AG10803 (cell line): ENCODE results near the gene PAXX.

ENCODE experiments used
- DNase-seq: peaks from one replicate; pipeline ENCODE4 v3.0.0; 2010; ENCODE audit warnings: low read depth
- H3K4me3 ChIP-seq: 2 replicates; pipeline ENCODE4 v1.5.1; 2011; ENCODE audit warnings: mild to moderate bottlenecking, low read length, control low read depth
- TF ChIP-seq, protein P1 (sequence below): conservative IDR thresholded peaks from 2 replicates; pipeline ENCODE4 v1.5.1; 2011; ENCODE audit warnings: mild to moderate bottlenecking, low read length, control low read depth, inconsistent platforms

PAXX gene

GRCh38 chr9:137012694-137013570, 20.7 kb downstream of the PAXX start:
- H3K4me3 ChIP-seq = no peak overlapping the region
- TF ChIP-seq, protein P1, sequence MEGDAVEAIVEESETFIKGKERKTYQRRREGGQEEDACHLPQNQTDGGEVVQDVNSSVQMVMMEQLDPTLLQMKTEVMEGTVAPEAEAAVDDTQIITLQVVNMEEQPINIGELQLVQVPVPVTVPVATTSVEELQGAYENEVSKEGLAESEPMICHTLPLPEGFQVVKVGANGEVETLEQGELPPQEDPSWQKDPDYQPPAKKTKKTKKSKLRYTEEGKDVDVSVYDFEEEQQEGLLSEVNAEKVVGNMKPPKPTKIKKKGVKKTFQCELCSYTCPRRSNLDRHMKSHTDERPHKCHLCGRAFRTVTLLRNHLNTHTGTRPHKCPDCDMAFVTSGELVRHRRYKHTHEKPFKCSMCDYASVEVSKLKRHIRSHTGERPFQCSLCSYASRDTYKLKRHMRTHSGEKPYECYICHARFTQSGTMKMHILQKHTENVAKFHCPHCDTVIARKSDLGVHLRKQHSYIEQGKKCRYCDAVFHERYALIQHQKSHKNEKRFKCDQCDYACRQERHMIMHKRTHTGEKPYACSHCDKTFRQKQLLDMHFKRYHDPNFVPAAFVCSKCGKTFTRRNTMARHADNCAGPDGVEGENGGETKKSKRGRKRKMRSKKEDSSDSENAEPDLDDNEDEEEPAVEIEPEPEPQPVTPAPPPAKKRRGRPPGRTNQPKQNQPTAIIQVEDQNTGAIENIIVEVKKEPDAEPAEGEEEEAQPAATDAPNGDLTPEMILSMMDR = no peak
- DNase-seq = no peak

- DNase-seq = no peak
- no peak overlapping the region for H3K4me3 ChIP-seq
- TF ChIP-seq, protein P1 = no peak
These were observed 21.3 kb downstream of the PAXX start for GRCh38 chr9:137013571-137013940.

DNA sequence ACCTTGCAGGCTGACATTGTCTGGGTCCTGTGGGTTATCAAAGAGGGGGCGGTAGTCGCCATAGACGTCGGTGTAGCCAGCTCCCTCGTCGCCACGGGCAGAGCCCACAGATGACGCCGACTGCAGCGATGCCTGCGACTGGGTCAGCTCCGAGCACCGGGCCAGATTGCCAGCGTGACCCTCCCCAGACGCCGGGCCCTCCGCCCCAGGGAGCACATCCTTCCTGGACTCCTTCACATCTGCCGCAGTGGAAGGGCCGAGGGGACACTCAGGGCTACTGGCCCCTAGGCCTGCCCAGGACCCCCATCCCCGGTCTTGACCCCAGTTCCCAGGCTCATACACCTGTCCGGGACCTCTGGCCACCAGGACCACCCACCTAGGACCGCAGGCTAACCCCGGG, 21.9 kb downstream of the PAXX start:
- DNase-seq = no peak
- TF ChIP-seq, protein P1 = no peak
- no peak overlapping the region for H3K4me3 ChIP-seq

DNA sequence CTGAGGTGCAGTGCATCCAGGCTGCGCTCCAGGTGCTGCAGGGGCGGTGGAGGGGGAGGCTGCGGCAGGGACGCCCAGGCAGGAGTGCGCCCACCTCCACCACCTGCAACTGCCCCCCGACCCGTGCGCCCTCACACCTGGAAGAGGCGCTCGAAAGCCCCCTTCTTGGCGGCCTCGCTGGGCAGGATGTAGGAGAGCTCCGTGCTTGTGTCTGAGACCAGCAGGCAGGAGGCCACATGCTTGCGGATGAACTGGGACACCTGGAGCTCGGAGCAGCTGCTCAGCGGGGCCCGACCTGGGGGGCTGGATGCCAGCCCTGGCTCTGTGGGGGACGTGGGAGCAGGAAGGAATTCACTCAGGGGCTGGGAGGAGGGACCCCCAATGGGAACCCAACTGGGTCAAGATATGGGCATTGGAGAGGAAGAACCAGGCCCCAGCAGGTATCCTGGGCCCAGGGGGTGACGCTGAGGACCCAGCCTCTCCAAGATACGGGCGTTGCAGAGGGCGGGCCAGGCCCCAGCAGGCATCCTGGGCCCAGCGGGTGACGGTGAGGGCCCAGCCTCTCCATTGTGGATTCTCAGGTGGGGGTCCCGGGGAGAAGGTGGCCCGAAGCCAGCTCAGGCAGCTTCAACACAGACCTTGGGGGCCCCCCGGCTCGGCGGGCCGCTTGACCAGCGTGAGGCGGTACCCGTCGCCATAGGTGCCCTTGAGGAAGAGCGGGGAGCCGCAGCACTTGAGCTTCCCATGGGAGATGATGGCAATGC, 22.7 kb downstream of the PAXX start:
- no peak overlapping the region for H3K4me3 ChIP-seq
- TF ChIP-seq, protein P1 = no peak
- no peak for DNase-seq

GRCh38 chr9:137015540-137015930, 23.3 kb downstream of the PAXX start:
- no peak overlapping the region for H3K4me3 ChIP-seq
- TF ChIP-seq, protein P1 = no peak

DNA sequence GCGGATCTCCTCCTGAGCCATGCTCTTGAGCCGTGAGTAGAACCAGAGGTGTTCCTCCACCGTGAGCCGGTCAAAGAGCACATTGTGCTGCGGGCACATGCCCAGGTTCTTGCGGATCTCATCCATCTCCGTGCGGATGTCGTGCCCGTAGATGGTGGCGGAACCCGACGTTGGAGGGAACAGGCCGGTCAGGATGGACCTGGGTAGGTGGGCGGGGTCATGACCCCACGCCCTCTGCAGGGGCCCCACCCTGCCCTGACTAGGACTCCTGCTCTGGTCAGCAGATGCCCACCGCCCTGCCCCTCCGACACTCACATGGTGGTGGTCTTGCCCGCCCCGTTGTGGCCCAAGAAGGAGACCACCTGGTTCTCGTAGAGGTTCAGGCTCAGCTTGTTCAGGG, 23.8 kb downstream of the PAXX start:
- TF ChIP-seq, protein P1 = no peak

More at GRCh38 chr9:137015540-137015930, 23.3 kb downstream of the PAXX start:
- no peak for DNase-seq

More for the DNA sequence above, 23.8 kb downstream of the PAXX start:
- no peak for DNase-seq
- H3K4me3 ChIP-seq = no peak overlapping the region
